Bronchial epithelial cell (primary cell): ENCODE measurements around the gene SLC26A5. TPM values are rescaled to one million over a fixed set of nuclear protein-coding genes. Genes with fewer than 3 reads are reported as not detected.
A peak's percentile ranks its signal among the peaks of the same experiment; 100 is the strongest.

Experiments
- DNase-seq: peaks from one replicate; pipeline ENCODE4 v3.0.0-alpha.2; 2010; ENCODE audit warnings: low read depth
- FAIRE-seq: peaks from 2 replicates; lab custom pipeline; 2011; peaks lifted over from hg19 to GRCh38; lab: Jason Lieb, UNC
- H3K27me3 ChIP-seq: 2 replicates; pipeline ENCODE4 v1.5.1; 2011; ENCODE audit warnings: low read length; ENCODE audit not compliant: control insufficient read depth, insufficient read depth
- H3K36me3 ChIP-seq: 2 replicates; pipeline ENCODE4 v1.5.1; 2011; ENCODE audit warnings: low read length; ENCODE audit not compliant: control insufficient read depth, insufficient read depth
- H3K4me3 ChIP-seq: 2 replicates; pipeline ENCODE4 v1.5.1; 2011; ENCODE audit warnings: mild to moderate bottlenecking, low read depth, low read length, control low read depth
- total RNA-seq: library from RNA; depleted of rRNA; stranded (reverse); fragments of >200 nt; gene quantifications from 2 replicates; pipeline ENCODE4 v1.2.1, GENCODE V29; 2014
- TF ChIP-seq, protein P1 (sequence below): IDR thresholded peaks from 2 replicates; pipeline ENCODE4 v1.5.1; 2011; ENCODE audit warnings: mild to moderate bottlenecking, moderate library complexity, low read length, control low read depth, inconsistent platforms; ENCODE audit not compliant: insufficient read depth, severe bottlenecking

Gene SLC26A5
- total RNA-seq, 1 donor from 2014 or later: not detected

DNA sequence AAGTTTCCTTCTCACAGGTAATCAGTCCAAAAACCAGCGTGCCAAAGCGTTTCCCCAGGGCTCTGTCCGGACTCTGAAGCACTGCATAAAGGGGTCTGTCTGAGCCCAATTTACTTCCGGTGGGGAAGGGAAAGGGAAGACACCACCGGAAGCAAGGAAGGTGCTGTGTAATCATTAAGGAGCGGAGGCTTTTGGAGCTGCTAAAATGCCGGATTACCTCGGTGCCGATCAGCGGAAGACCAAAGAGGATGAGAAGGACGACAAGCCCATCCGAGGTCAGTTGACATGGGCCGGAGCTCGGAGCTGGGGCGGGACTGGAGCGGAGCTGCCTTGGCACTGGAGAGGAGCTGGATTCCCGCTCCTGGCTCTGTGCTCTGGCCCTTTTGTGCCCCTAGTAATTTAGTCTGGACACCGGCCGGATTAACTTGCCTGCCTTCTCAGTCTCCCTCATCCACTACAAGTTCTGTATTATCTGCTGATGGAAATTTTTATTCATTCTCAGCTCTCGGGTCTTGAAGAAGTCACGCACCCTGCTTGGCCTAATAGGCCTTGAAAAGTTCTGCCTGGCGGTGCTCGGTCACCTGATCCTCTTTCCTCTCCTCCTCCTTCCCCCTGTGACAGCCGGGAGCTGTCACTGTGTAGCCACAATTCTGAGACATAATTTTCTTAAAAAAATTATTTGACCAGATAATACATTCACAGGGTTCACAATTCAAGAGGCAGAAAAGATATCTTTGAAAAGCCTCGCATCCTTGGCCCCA, 98.3 kb downstream of the SLC26A5 start, which contains the start of gene PSMC2:
Gene PSMC2, plus strand, starts transcription at position 137 of the 761 bp plus-strand sequence. Its CDS starts 69 bp downstream, at position 206.
- Histone ChIP-seq H3K27me3 (no peaks in the 10 kb centered on the region), H3K36me3 (no peaks in the 10 kb centered on the region), H3K4me3 (peak within 1 kb of the TSS; percentile 53)
- TF ChIP-seq, protein P1, sequence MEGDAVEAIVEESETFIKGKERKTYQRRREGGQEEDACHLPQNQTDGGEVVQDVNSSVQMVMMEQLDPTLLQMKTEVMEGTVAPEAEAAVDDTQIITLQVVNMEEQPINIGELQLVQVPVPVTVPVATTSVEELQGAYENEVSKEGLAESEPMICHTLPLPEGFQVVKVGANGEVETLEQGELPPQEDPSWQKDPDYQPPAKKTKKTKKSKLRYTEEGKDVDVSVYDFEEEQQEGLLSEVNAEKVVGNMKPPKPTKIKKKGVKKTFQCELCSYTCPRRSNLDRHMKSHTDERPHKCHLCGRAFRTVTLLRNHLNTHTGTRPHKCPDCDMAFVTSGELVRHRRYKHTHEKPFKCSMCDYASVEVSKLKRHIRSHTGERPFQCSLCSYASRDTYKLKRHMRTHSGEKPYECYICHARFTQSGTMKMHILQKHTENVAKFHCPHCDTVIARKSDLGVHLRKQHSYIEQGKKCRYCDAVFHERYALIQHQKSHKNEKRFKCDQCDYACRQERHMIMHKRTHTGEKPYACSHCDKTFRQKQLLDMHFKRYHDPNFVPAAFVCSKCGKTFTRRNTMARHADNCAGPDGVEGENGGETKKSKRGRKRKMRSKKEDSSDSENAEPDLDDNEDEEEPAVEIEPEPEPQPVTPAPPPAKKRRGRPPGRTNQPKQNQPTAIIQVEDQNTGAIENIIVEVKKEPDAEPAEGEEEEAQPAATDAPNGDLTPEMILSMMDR: no peak
- DNase-seq (peak; percentile 80), FAIRE-seq (no peak)

DNA sequence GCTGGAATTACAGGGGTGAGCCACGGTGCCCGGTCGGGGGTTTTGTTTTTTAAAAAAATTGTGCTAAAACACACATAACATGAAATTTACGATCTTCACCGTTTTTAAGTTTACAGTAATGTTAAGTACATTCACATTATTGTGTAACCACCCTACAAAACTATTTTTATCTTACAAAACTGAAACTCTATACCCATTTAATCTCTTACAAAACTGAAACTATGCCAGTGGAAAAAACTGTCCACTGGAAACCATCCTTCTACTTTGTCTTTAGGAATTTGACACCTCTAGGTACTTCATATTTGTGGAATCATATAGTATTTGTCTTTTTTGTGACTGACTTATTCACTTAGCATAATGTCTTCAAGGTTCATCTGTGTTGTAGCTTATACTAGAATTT, 99.6 kb downstream of the SLC26A5 start:
- Histone ChIP-seq H3K36me3 (peaks cover under 1% of the 10 kb centered on the region), H3K27me3 (no peaks in the 10 kb centered on the region), H3K4me3 (no peak overlapping the region)
- DNase-seq (no peak), FAIRE-seq (no peak)
- TF ChIP-seq, protein P1: no peak

DNA sequence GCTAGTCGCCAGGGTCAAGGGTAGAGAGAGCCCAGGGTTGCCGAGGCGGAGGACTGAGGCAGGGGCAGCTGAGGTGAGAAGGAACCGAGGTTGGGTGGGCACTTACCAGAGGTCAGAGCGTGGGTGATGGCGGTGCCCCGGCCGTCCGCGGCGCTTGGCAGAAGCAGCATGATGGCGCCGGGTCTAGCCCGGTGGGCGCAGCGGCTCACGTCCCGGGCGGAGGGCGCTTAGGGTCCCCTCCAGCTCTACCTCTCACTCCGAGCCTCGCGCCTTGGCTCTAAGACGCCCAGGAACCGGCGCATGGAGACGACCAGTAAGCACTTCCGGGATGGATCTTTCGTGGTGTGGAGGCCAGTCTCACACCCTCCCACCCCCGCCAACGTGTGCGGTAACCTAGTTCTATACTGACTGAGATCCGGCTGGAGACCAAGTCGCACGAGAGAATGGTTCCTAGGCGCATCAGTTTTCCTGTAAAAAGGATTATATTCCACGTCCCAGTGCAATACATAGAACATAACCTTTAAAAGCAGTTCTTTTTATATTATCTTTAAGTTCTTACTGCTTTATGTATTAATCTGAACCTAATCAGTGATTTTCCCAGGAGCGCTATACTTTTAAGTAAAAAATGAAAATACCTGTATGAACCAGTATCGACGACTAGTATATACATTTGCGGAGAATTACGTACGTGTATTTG, 101.4 kb downstream of the SLC26A5 start, which contains the start of gene DNAJC2:
Gene DNAJC2, minus strand, starts transcription at position 315 of the 697 bp plus-strand sequence. Its CDS starts 145 bp downstream, at position 170.
- FAIRE-seq (no peak), DNase-seq (peak; percentile 82)
- TF ChIP-seq, protein P1: no peak
- Histone ChIP-seq H3K27me3 (no peaks in the 10 kb centered on the region), H3K36me3 (peaks cover 4% of the 10 kb centered on the region), H3K4me3 (peak within 1 kb of the TSS; percentile 89)

DNA sequence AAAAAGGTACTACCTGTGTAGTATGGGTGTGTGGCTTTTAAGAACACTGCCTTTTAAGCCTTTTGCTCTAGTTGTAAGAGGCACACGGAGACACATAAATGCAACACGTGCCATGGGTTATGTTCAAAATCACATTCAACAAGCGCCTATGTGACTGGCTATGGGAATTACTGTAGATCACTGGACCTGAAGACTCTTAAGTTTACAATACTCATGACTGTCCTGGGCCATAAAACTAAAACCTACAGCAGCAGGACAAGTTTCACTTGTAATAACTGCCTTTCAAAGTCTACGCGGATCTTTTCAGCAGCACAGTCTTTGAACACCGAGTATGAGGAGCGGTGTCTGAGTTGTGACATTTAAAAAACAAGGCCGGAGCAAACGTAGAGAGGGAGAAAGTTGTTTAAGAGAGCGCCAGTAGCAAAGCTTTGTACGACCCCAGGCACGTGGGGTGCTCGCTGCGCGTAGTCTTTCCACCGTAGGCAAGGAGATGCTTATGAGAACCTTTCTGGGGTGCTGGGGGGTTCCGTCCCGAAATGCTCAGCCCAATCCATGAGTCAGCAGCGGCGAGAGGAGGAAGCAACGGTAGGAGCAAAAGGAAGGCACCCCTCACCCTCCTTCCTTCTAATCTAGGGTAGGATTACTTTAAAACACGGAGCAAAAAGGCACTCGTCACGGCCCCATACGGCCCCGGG, 102.1 kb downstream of the SLC26A5 start:
- Histone ChIP-seq H3K4me3 (peak overlapping the region; percentile 89), H3K36me3 (peaks cover 4% of the 10 kb centered on the region), H3K27me3 (no peaks in the 10 kb centered on the region)
- FAIRE-seq (no peak), DNase-seq (peak; percentile 36)
- TF ChIP-seq, protein P1: no peak

DNA sequence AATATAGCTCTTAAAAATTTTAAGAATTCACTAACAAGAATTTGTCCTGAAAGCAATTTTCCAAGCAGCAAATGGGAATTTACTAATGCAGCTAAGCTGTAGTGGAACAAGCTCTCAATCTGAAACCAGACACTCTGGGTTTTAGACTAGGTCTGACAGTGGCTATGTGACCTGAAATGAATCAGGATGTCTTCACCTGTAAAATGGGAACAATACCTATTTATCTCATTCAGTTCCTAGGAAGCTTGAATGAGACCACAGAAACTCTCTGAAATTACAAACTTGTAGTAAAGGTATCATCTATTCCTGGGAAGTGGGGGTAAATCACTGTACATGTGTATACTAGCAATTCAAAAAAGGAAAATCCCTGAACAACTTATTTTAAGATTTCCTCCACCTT, 102.7 kb downstream of the SLC26A5 start:
- TF ChIP-seq, protein P1: no peak
- no peak for FAIRE-seq
- peak overlapping the region; percentile 89 for H3K4me3 ChIP-seq
- H3K27me3 ChIP-seq: no peaks in the 10 kb centered on the region
- DNase-seq: no peak
- H3K36me3 ChIP-seq: peaks cover 5% of the 10 kb centered on the region
